ENCODE measurements around the gene SRSF3.
"Not testable (repeated sequence)": the region's sequence is repeated elsewhere in the genome, so short reads cannot be mapped to it uniquely, and the experiment has no call there.

SRSF3 gene

DNA sequence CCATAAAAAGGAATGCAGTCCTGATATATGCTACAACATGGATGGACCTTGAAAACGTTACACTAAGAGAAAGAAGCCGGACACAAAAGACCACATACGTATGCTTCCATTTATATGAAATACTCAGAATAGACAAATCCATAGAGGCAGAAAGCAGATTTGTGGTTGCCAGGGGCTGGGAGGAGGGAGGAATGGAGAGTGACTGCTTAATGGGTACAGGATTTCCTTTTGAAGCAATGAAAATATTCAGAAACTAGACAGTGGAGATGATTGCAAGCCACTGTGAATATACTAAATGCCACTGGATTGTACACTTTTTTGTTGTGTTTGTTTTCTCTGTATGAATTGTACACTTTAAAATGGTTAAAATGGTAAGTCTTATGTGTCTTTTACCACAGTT is 54.9 kb downstream of the SRSF3 start:
- TF ChIP-seq, protein P1, sequence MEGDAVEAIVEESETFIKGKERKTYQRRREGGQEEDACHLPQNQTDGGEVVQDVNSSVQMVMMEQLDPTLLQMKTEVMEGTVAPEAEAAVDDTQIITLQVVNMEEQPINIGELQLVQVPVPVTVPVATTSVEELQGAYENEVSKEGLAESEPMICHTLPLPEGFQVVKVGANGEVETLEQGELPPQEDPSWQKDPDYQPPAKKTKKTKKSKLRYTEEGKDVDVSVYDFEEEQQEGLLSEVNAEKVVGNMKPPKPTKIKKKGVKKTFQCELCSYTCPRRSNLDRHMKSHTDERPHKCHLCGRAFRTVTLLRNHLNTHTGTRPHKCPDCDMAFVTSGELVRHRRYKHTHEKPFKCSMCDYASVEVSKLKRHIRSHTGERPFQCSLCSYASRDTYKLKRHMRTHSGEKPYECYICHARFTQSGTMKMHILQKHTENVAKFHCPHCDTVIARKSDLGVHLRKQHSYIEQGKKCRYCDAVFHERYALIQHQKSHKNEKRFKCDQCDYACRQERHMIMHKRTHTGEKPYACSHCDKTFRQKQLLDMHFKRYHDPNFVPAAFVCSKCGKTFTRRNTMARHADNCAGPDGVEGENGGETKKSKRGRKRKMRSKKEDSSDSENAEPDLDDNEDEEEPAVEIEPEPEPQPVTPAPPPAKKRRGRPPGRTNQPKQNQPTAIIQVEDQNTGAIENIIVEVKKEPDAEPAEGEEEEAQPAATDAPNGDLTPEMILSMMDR (IDR thresholded peaks at IDR 0.05; ENCODE audit: low read depth, low read length): no peak
- H3K4me3 ChIP-seq (replicated peaks in 1 of 2; ENCODE audit: low read depth in 2 of 2, low read length in 2 of 2): no peak overlapping the region
- DNase-seq (ENCODE audit: low read depth in 2 of 2): no peak

DNA sequence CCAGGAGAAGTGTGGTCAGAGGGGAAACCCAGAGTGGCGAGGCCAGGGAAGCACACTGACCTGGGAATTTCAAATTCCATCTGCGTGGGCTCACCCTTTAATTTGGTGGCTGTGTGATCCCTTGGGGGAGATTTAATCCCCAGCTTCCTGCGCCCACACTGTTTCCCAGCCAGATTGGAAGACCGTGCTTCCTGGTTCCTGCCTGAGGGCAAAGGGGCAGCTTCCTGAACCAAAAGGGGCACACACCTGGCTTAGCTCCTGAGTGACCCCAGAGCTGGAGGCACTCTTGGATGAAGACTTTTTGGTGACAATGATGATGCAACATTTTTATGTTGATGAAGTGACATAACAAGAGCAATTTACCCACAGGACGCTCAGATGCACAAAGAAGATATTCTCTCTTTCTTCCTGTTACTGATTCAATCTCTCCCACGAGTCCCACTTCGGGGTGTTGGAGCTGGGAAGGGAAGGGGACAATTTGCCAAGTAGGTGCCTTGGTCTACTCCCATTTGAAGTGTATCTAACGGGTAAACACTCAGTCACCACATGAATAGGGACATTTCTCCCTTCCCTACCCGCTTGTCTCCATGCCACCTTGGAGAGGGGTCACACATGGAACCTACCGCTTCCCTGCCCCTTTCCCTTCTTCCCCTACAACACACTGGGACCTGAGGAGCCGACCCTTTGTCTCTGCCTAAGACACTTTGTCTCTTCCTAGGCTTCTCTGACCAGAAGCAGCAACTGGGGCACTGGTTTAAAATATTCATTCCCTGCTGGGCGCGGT is 55.7 kb downstream of the SRSF3 start:
- DNase-seq (ENCODE audit: low read depth in 2 of 2): no peak
- TF ChIP-seq, protein P1 (IDR thresholded peaks at IDR 0.05; ENCODE audit: low read depth, low read length): no peak
- no peak overlapping the region for H3K4me3 ChIP-seq (replicated peaks in 1 of 2; ENCODE audit: low read depth in 2 of 2, low read length in 2 of 2)

DNA sequence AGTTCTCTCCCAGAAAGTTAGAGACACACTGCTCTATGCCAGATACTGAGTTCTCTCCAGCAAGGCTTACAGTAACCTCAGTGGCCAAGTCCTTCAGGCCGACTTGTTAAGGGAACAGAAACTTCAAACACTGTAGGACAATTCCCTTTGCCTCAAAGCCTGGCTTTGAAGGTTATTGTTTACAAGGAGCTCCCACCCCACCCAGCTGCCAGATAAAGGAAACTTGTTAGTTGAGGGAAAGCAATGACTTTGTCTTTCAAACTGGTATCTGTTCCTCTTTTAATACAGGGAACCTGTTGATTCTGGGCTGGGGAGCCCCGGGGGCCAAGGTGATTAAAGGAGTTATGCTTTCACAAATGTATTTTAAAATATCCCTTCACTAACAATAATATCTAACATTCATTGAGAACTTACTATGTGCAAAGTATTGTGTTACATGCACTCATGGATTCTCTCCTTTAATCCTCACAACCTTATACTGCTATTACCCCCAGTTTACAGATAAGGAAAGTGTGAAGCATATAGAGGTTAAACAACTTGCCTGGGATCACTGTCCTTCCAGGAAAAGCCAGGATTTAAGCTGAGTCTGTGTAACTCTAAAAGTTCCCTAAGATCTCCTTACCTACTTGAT is 56.8 kb downstream of the SRSF3 start:
- TF ChIP-seq, protein P1 (IDR thresholded peaks at IDR 0.05; ENCODE audit: low read depth, low read length): no peak
- H3K4me3 ChIP-seq (replicated peaks in 1 of 2; ENCODE audit: low read depth in 2 of 2, low read length in 2 of 2): no peak overlapping the region
- no peak for DNase-seq (ENCODE audit: low read depth in 2 of 2)

DNA sequence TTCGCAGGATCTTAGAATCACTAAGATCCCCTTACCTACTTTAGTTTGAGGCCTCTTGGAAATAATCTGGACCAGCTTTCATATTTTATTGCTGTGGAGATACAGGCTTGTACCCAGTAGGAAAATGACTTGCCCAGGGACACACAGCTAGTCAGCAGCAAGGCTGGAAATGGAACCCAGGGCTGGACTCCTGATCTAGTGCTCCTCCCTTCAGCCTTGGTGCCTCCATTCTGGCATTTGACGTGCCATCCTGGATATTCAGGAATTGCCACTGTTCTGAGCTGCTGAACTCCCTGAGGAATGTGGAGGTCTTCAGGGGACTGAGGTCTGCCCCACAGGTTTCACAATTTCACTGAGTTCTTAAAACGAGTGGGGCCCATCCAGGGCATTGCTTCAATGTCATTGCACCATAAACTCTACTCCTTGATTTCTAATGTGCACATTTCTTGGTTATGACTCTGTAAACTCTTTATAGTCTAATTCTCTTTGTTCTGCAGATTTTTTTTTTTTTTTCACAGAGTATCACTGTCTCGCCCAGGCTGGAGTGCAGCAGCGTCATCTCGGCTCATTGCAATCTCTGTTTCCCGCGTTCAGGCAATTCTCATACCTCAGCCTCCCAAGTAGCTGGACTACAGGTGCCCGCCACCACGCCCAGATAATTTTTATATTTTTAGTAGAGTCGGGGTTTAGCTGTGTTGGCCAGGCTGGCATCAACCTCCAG is 57.7 kb downstream of the SRSF3 start:
- no peak for DNase-seq (ENCODE audit: low read depth in 2 of 2)
- TF ChIP-seq, protein P1 (IDR thresholded peaks at IDR 0.05; ENCODE audit: low read depth, low read length): no peak
- H3K4me3 ChIP-seq (replicated peaks in 1 of 2; ENCODE audit: low read depth in 2 of 2, low read length in 2 of 2): no peak overlapping the region

DNA sequence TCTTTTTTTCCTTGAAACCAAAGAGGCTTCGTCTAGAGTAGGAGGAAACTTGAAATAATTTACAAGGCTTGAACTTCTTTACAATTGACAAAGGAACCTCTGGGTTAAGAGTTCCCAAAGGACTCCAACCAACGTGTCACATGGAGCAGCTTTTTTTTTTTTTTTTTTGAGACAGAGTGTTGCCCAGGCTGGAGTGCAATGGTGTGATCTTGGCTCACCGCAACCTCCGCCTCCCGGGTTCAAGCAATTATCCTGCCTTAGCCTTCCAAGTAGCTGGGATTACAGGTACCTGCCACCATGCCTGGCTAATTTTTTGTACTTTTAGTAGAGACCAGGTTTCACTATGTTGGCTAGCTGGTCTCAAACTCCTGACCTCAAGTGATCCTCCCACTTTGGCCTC is 60.3 kb downstream of the SRSF3 start:
- DNase-seq (ENCODE audit: low read depth in 2 of 2); H3K4me3 ChIP-seq (replicated peaks in 1 of 2; ENCODE audit: low read depth in 2 of 2, low read length in 2 of 2): not testable (repeated sequence)
